Mesothelial cell of epicardium (in vitro differentiated cells): ENCODE data around the gene NOLC1. TPM values are rescaled to one million over a fixed set of nuclear protein-coding genes. Genes with fewer than 3 reads are reported as not detected.

Experiments
- DNase-seq, 2 experiments: peaks; one replicate each; pipeline ENCODE4 v3.0.0; 2021; ENCODE audit warnings: low spot score in 2 of 2; ENCODE audit not compliant: unreplicated experiment in 2 of 2
- H3K27ac Mint-ChIP-seq: 2 replicates; pipeline ENCODE4 v1.8.0; 2021; ENCODE audit warnings: mixed read lengths
- H3K27me3 Mint-ChIP-seq: 2 replicates; pipeline ENCODE4 v1.8.0; 2021; ENCODE audit warnings: low read depth, mixed read lengths
- H3K36me3 Mint-ChIP-seq: 2 replicates; pipeline ENCODE4 v1.8.0; 2021; ENCODE audit warnings: mixed read lengths
- H3K4me1 Mint-ChIP-seq: 2 replicates; pipeline ENCODE4 v1.8.0; 2021; ENCODE audit warnings: mixed read lengths
- H3K4me3 Mint-ChIP-seq: 2 replicates; pipeline ENCODE4 v1.8.0; 2021; ENCODE audit warnings: mild to moderate bottlenecking, moderate library complexity, mixed read lengths
- H3K9me3 Mint-ChIP-seq: 2 replicates; pipeline ENCODE4 v1.8.0; 2021; ENCODE audit warnings: mixed read lengths
- CTCF ChIP-seq: fragments of 200-600 bp; sonication (generic); IDR thresholded peaks from one replicate; pipeline ENCODE4 v1.5.0; 2021; ENCODE audit warnings: antibody characterized with exemption; ENCODE audit not compliant: unreplicated experiment
- total RNA-seq: library from RNA; stranded (reverse); gene quantifications from 3 replicates; pipeline ENCODE4 v1.2.1, GENCODE V29; 2021

The NOLC1 gene
- total RNA-seq, 1 donor from 2014 or later: 65.5 TPM

DNA sequence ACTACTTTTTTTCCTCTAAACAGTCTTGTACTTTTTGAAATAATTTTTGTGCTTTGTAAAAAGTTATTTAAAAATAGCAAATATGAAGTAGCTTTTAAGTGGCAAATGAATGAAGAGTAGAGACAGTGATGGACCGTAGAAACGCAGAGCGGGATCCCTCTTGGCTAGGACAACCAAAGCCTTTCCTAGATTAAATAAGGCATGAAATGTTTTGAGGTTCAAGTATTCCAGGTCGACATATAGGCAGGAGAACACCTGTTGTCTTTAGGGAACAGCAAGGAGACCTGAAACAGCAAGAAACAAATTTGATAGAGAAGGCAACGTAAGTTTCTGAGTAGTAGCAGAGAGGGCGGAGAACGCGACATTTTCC is 20.0 kb upstream of the NOLC1 start:
- DNase-seq: no peak
- peak overlapping the region; percentile 97 for H3K4me3 Mint-ChIP-seq
- peak overlapping the region; percentile 99 for H3K27ac Mint-ChIP-seq
- TF ChIP-seq CTCF: no peak
- no peaks in the 10 kb centered on the region for H3K27me3 Mint-ChIP-seq
- peaks cover 27% of the 10 kb centered on the region for H3K4me1 Mint-ChIP-seq
- H3K36me3 Mint-ChIP-seq: no peaks in the 10 kb centered on the region
- no peaks in the 10 kb centered on the region for H3K9me3 Mint-ChIP-seq

GRCh38 chr10:102132563-102133372 is 19.4 kb upstream of the NOLC1 start, which contains the start of gene PPRC1:
Gene PPRC1, plus strand, starts transcription at chr10:102133040. Its CDS starts 29 bp downstream, at chr10:102133069.
- Mint-ChIP-seq H3K4me1 (peaks cover 27% of the 10 kb centered on the region), H3K27ac (peak within 1 kb of the TSS; percentile 99), H3K9me3 (no peaks in the 10 kb centered on the region), H3K36me3 (no peaks in the 10 kb centered on the region), H3K4me3 (peak within 1 kb of the TSS; percentile 97), H3K27me3 (no peaks in the 10 kb centered on the region)
- peak; percentile 91 to 94 for DNase-seq
- TF ChIP-seq CTCF: peak; percentile 85

GRCh38 chr10:102133373-102134195 is 18.6 kb upstream of the NOLC1 start:
- Mint-ChIP-seq H3K36me3 (no peaks in the 10 kb centered on the region), H3K4me1 (peaks cover 27% of the 10 kb centered on the region)

GRCh38 chr10:102134416-102134815 is 17.8 kb upstream of the NOLC1 start:
- peaks cover 6% of the 10 kb centered on the region for H3K36me3 Mint-ChIP-seq
- no peak for TF ChIP-seq CTCF
- H3K4me3 Mint-ChIP-seq: peak overlapping the region; percentile 97
- H3K4me1 Mint-ChIP-seq: peaks cover 27% of the 10 kb centered on the region
- H3K9me3 Mint-ChIP-seq: no peaks in the 10 kb centered on the region
- H3K27ac Mint-ChIP-seq: peak overlapping the region; percentile 93
- no peak for DNase-seq
- H3K27me3 Mint-ChIP-seq: no peaks in the 10 kb centered on the region

More at GRCh38 chr10:102133373-102134195, 18.6 kb upstream of the NOLC1 start:
- DNase-seq: peak; percentile 66 to 78
- peak overlapping the region; percentile 97 for H3K4me3 Mint-ChIP-seq
- no peak for TF ChIP-seq CTCF
- no peaks in the 10 kb centered on the region for H3K27me3 Mint-ChIP-seq
- H3K9me3 Mint-ChIP-seq: no peaks in the 10 kb centered on the region
- H3K27ac Mint-ChIP-seq: peak overlapping the region; percentile 99

DNA sequence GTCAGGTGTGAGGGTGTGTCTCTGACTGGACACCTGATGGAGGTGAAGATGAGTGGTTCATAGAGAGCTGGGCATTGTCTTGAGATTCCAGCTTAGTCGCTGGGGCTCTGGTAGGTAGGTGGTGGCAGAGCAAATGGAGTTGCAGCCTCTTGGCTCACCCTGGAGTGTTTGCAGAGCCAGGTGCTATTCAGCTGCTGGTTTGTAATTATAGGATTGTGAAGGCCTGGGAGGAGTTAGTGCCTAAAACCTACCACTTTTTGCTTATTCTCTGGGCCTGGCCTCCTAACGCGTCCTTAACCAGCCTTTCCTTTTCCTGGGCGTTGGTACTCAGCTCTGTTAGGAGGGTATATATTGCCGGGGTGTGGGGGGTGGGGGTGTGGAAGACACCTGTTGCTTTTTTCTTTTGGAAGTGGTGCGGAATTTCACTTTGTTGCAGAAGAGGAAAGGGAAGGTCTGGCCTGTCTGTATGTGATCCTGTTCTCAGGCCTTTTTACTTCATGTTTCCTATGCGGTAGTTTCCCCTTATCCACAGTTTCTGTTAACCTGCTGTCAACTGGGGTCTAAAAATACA is 16.1 kb upstream of the NOLC1 start:
- H3K27ac Mint-ChIP-seq: peak overlapping the region; percentile 64
- TF ChIP-seq CTCF: no peak
- no peaks in the 10 kb centered on the region for H3K9me3 Mint-ChIP-seq
- peaks cover 27% of the 10 kb centered on the region for H3K4me1 Mint-ChIP-seq
- peaks cover 19% of the 10 kb centered on the region for H3K36me3 Mint-ChIP-seq
- no peaks in the 10 kb centered on the region for H3K27me3 Mint-ChIP-seq
- H3K4me3 Mint-ChIP-seq: no peak overlapping the region
- no peak for DNase-seq
